GM19438 (cell line): ENCODE data around the gene PRR20C.
"Not testable (repeated sequence)": the region's sequence is repeated elsewhere in the genome, so short reads cannot be mapped to it uniquely, and the experiment has no call there.

Source experiments
- ATAC-seq: cut with Tn5 transposase; IDR thresholded peaks from one replicate; pipeline ENCODE4 v1.9.1; 2021; ENCODE audit warnings: low read depth; ENCODE audit not compliant: unreplicated experiment

Gene PRR20C

GRCh38 chr13:57153761-57154160, at the start of gene PRR20C:
Gene PRR20C (plus strand): TSS chr13:57154061. CDS start chr13:57154448, 387 bp downstream.
- not testable (repeated sequence) for ATAC-seq

- no peak for ATAC-seq
Observed at GRCh38 chr13:57114945-57115344, 38.9 kb upstream of the PRR20C start.

- ATAC-seq, result no peak
Observed at GRCh38 chr13:57123681-57124080, 30.2 kb upstream of the PRR20C start.

GRCh38 chr13:57128909-57129308, 25.0 kb upstream of the PRR20C start:
- ATAC-seq, result no peak

GRCh38 chr13:57136093-57136492, 17.8 kb upstream of the PRR20C start:
- ATAC-seq, result no peak

- no peak for ATAC-seq
Observed at GRCh38 chr13:57137585-57137984, 16.3 kb upstream of the PRR20C start.

GRCh38 chr13:57138988-57139387, 14.9 kb upstream of the PRR20C start:
- no peak for ATAC-seq

GRCh38 chr13:57139781-57140180, 14.1 kb upstream of the PRR20C start:
- not testable (repeated sequence) for ATAC-seq

GRCh38 chr13:57140235-57140968, 13.5 kb upstream of the PRR20C start, which contains the start of gene PRR20A:
Gene PRR20A (plus strand): TSS chr13:57140918. CDS start chr13:57141305, 387 bp downstream.
- not testable (repeated sequence) for ATAC-seq

- ATAC-seq, result not testable (repeated sequence)
Observed at GRCh38 chr13:57147188-57147587, 6.7 kb upstream of the PRR20C start, which contains the start of gene PRR20B. Gene PRR20B (plus strand): TSS chr13:57147488. CDS start chr13:57147875, 387 bp downstream.

- ATAC-seq, result not testable (repeated sequence)
Observed at GRCh38 chr13:57148106-57148505, 5.8 kb upstream of the PRR20C start.

- not testable (repeated sequence) for ATAC-seq
Observed at GRCh38 chr13:57160332-57160731, 6.5 kb downstream of the PRR20C start, which contains the start of gene PRR20D. Gene PRR20D (plus strand): TSS chr13:57160632. CDS start chr13:57161019, 387 bp downstream.

- ATAC-seq, result not testable (repeated sequence)
Observed at GRCh38 chr13:57166897-57167296, 13.0 kb downstream of the PRR20C start, which contains the start of gene PRR20E. Gene PRR20E (plus strand): TSS chr13:57167197. CDS start chr13:57167584, 387 bp downstream.

- ATAC-seq, result no peak
Observed at GRCh38 chr13:57191667-57192066, 37.8 kb downstream of the PRR20C start.
